A673 (cell line): ENCODE data around the gene BCL6. TPM values are rescaled to one million over a fixed set of nuclear protein-coding genes. Genes with fewer than 3 reads are reported as not detected.

Source experiments
- BruUV-seq: library from RNA; stranded (reverse); fragments of 400-500 nt; replicated peaks from 2 replicates; lab custom pipeline; 2021; lab: Mats Ljungman, UMichigan
- CTCF ChIA-PET: fragments of 300-600 bp; sonication (Branson Sonifier 250); formaldehyde crosslinking; loops from one replicate; lab custom pipeline; 2022; ENCODE audit warnings: antibody characterized with exemption; lab: Charles Lee
- POLR2A ChIA-PET: fragments of 300-600 bp; sonication (Branson Sonifier 250); formaldehyde crosslinking; loops from one replicate; lab custom pipeline; 2022; ENCODE audit warnings: antibody characterized with exemption; ENCODE audit not compliant: low non-redundant PET; lab: Charles Lee
- DNase-seq: peaks from one replicate; pipeline ENCODE4 v3.0.0-alpha.2; 2015; ENCODE audit warnings: low spot score
- H3K27ac ChIP-seq: fragments of 200-600 bp; sonication (generic); 2 replicates; pipeline ENCODE4 v1.5.1; 2016; ENCODE audit warnings: mixed run types, low read depth, mild to moderate bottlenecking, mixed read lengths, antibody characterized with exemption, low read length; ENCODE audit not compliant: poor library complexity, severe bottlenecking
- H3K27me3 ChIP-seq: fragments of 200-600 bp; sonication (generic); replicated peaks from 2 replicates; pipeline ENCODE4 v1.6.1; 2017; ENCODE audit warnings: mixed run types, low read depth, mild to moderate bottlenecking, mixed read lengths, antibody characterized with exemption, low read length; ENCODE audit not compliant: insufficient read depth, poor library complexity
- H3K36me3 ChIP-seq: fragments of 200-600 bp; sonication (generic); 2 replicates; pipeline ENCODE4 v1.6.1; 2016; ENCODE audit warnings: mixed run types, mild to moderate bottlenecking, mixed read lengths, antibody characterized with exemption, low read length; ENCODE audit not compliant: insufficient read depth, poor library complexity, severe bottlenecking
- H3K4me1 ChIP-seq: fragments of 200-600 bp; sonication (generic); 2 replicates; pipeline ENCODE4 v1.6.1; 2017; ENCODE audit warnings: mixed run types, mild to moderate bottlenecking, mixed read lengths, antibody characterized with exemption, low read length; ENCODE audit not compliant: insufficient read depth, poor library complexity, severe bottlenecking
- H3K4me3 ChIP-seq: fragments of 200-600 bp; sonication (generic); 2 replicates; pipeline ENCODE4 v1.5.1; 2016; ENCODE audit warnings: low read depth, mixed run types, mild to moderate bottlenecking, mixed read lengths, low read length; ENCODE audit not compliant: poor library complexity, severe bottlenecking
- H3K9me3 ChIP-seq: fragments of 200-600 bp; sonication (generic); 2 replicates; pipeline ENCODE4 v1.6.1; 2016; ENCODE audit warnings: mixed run types, low read depth, mild to moderate bottlenecking, mixed read lengths, antibody characterized with exemption, low read length; ENCODE audit not compliant: poor library complexity, severe bottlenecking
- EZH2 ChIP-seq: fragments of 200-600 bp; sonication (generic); IDR thresholded peaks from 2 replicates; pipeline ENCODE4 v1.6.1; 2017; ENCODE audit warnings: borderline replicate concordance, low read depth, mild to moderate bottlenecking, mixed read lengths, antibody characterized with exemption, low read length; ENCODE audit not compliant: poor library complexity, severe bottlenecking
- intact Hi-C: fragments of 100-400 bp; cut with micrococcal nuclease; formaldehyde crosslinking; loops from one replicate; pipeline ENCODE4 v1.10.0; 2022; ENCODE audit not compliant: unreplicated experiment
- total RNA-seq: library from RNA; stranded (reverse); gene quantifications from 2 replicates; pipeline ENCODE4 v1.2.3, GENCODE V29; 2021
- TF ChIP-seq, protein P1 (sequence below): fragments of 300-800, 200-600 bp; sonication (generic); conservative IDR thresholded peaks from 2 replicates; pipeline ENCODE4 v1.5.1; 2017; ENCODE audit warnings: low read depth, mild to moderate bottlenecking, antibody characterized with exemption, low read length, moderate library complexity, mixed read lengths

The BCL6 gene
- total RNA-seq, 1 experiment from 2014 or later = 30.3 TPM

DNA sequence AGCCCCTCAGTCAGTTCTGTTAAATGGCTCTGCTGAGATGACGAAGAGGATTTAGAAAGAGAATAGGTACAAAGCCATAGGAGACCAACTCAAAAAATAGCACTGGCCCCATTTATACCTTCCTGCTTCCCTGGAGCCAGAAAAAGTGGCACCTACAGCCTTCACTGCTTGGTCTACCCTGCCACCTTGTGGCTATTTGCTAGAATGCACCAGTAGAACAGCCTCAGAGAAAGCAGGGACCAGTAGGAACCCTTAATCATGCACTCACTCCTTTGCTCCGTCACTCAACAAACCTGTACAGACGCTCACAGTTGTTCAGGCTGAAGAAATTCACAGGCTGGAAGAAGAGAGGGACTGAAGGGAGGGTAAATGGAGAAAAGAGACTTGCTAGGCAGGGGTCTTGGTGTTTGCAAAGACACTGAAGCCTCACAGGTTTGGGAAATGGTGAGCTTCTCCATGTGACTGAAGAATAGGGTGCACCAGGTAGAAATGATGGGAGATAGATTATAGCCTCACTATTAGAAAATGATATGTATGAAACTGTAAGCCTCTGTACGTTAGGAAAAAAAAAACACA lies 30.8 kb downstream of the BCL6 start:
- peak; percentile 84 for DNase-seq
- no peaks in the 10 kb centered on the region for H3K9me3 ChIP-seq
- intact Hi-C loops = loop anchor here (1.0 kb wide), 1 partner anchor 395 kb away; no protein-coding TSS in a partner anchor
- TF ChIP-seq EZH2 = no peak
- TF ChIP-seq, protein P1, sequence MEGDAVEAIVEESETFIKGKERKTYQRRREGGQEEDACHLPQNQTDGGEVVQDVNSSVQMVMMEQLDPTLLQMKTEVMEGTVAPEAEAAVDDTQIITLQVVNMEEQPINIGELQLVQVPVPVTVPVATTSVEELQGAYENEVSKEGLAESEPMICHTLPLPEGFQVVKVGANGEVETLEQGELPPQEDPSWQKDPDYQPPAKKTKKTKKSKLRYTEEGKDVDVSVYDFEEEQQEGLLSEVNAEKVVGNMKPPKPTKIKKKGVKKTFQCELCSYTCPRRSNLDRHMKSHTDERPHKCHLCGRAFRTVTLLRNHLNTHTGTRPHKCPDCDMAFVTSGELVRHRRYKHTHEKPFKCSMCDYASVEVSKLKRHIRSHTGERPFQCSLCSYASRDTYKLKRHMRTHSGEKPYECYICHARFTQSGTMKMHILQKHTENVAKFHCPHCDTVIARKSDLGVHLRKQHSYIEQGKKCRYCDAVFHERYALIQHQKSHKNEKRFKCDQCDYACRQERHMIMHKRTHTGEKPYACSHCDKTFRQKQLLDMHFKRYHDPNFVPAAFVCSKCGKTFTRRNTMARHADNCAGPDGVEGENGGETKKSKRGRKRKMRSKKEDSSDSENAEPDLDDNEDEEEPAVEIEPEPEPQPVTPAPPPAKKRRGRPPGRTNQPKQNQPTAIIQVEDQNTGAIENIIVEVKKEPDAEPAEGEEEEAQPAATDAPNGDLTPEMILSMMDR = peak; percentile 92
- CTCF ChIA-PET = interaction anchor here (1.0 to 1.2 kb wide), 4 partner anchors 13 to 395 kb away, joined by 3 to 8 read pairs (median 3); partner anchors contain the start of gene RTP2
- no peak overlapping the region for H3K4me3 ChIP-seq
- no peak overlapping the region for H3K27ac ChIP-seq
- H3K36me3 ChIP-seq = no peaks in the 10 kb centered on the region
- POLR2A ChIA-PET = no interaction called here
- BruUV-seq = no TSS peak
- no peaks in the 10 kb centered on the region for H3K27me3 ChIP-seq
- no peaks in the 10 kb centered on the region for H3K4me1 ChIP-seq

DNA sequence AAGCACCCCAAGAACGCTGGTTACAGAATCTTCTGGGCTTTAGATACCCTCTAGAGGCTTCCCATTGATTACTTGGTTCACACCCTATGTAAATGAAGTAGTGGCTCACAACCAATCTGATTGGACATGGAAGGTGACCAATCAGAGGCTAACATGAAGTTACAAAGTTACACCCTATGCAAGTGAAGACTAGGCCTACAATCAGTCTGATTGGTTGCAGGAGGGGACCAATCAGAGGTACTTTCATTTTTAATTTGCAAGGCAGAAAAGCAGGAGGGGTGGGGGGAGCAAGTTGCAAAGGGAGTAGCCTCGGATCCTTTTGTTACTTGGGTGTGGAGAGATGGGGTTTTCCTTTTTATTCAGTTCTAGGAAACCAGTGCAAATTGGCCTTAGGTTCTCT lies 31.8 kb downstream of the BCL6 start:
- no TSS peak for BruUV-seq
- peak; percentile 71 for DNase-seq
- H3K4me1 ChIP-seq = no peaks in the 10 kb centered on the region
- no peak overlapping the region for H3K27ac ChIP-seq
- no peak overlapping the region for H3K4me3 ChIP-seq
- no peaks in the 10 kb centered on the region for H3K36me3 ChIP-seq
- intact Hi-C loops = loop anchor here (1.0 kb wide), 1 partner anchor 493 kb away; no protein-coding TSS in a partner anchor
- no peaks in the 10 kb centered on the region for H3K27me3 ChIP-seq
- POLR2A ChIA-PET = no interaction called here
- no peaks in the 10 kb centered on the region for H3K9me3 ChIP-seq
- TF ChIP-seq, protein P1 = no peak
- no peak for TF ChIP-seq EZH2
- CTCF ChIA-PET = interaction anchor here (1.1 kb wide), 1 partner anchor 28 kb away, joined by 3 read pairs; no protein-coding TSS in a partner anchor

DNA sequence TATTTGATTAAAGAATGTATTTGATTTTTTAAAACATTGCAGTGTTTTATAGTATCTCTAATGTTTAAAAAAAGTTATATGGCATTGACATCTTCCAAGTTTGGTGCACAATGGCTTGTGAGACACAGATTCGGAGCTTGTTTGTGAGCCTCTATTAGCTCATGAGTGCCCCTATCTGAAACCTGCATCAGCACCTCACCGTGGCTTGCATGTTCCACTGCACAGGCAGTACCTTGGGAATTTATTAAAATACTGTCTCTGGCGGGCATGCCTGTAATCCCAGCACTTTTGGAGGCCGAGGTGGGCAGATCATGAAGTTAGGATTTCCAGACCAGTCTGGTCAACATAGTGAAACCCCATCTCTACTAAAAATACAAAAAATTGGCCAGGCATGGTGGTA lies 36.1 kb downstream of the BCL6 start:
- no peaks in the 10 kb centered on the region for H3K4me1 ChIP-seq
- POLR2A ChIA-PET = no interaction called here
- TF ChIP-seq, protein P1 = no peak
- TF ChIP-seq EZH2 = no peak
- no peaks in the 10 kb centered on the region for H3K36me3 ChIP-seq
- CTCF ChIA-PET = interaction anchor here (1.0 to 1.3 kb wide), 2 partner anchors 27 to 391 kb away, joined by 3 to 9 read pairs; no protein-coding TSS in a partner anchor
- no peaks in the 10 kb centered on the region for H3K27me3 ChIP-seq
- no TSS peak for BruUV-seq
- no peak overlapping the region for H3K27ac ChIP-seq
- no peaks in the 10 kb centered on the region for H3K9me3 ChIP-seq
- intact Hi-C loops = no loop called here
- no peak overlapping the region for H3K4me3 ChIP-seq
- DNase-seq = no peak
